AG04450 (cell line): Measurements from ENCODE around the gene SPINK9. TPM values are rescaled to one million over a fixed set of nuclear protein-coding genes. Genes with fewer than 3 reads are reported as not detected.
A peak's percentile ranks its signal among the peaks of the same experiment; 100 is the strongest.

ENCODE experiments used
- CTCF ChIA-PET: fragments of 300-600, 350-600 bp; formaldehyde crosslinking; extraction: SDS; loops from one replicate; lab custom pipeline; 2022; ENCODE audit warnings: antibody characterized with exemption, inconsistent platforms; lab: Charles Lee
- POLR2A ChIA-PET: fragments of 350-600 bp; formaldehyde crosslinking; extraction: SDS; loops from one replicate; lab custom pipeline; 2021; ENCODE audit warnings: antibody characterized with exemption, inconsistent platforms; lab: Yijun Ruan, JAX
- DNase-seq: peaks from one replicate; pipeline ENCODE4 v3.0.0-alpha.2; 2011; ENCODE audit warnings: low read depth, low spot score
- H3K27ac ChIP-seq: one replicate; pipeline ENCODE4 v1.5.1; 2012; ENCODE audit warnings: low read depth, low read length, control low read depth
- H3K27me3 ChIP-seq: one replicate; pipeline ENCODE4 v1.6.0; 2012; ENCODE audit warnings: low read length; ENCODE audit not compliant: control insufficient read depth, insufficient read depth
- H3K4me3 ChIP-seq: 2 replicates; pipeline ENCODE4 v1.5.1; 2011; ENCODE audit warnings: mild to moderate bottlenecking, low read depth, low read length, control low read depth
- H3K9me3 ChIP-seq: 2 replicates; pipeline ENCODE4 v1.5.1; 2012; ENCODE audit warnings: low read length; ENCODE audit not compliant: control insufficient read depth, insufficient read depth
- CTCF ChIP-seq: IDR thresholded peaks from 2 replicates; pipeline ENCODE4 v1.5.1; 2011; ENCODE audit warnings: low read depth, low read length, control low read depth, inconsistent platforms
- polyA plus RNA-seq: library from polyadenylated mRNA; depleted of rRNA; stranded (reverse); fragments of >200 nt; gene quantifications from 2 replicates; pipeline ENCODE4 v1.2.3, GENCODE V29; 2011

The SPINK9 gene
- polyA plus RNA-seq, 1 experiment = not detected

GRCh38 chr5:148384380-148384737 is 49.0 kb downstream of the SPINK9 start:
- DNase-seq = no peak
- Histone ChIP-seq H3K4me3 (peak overlapping the region; percentile 78), H3K27ac (peak overlapping the region; percentile 90), H3K9me3 (no peaks in the 10 kb centered on the region), H3K27me3 (no peaks in the 10 kb centered on the region)
- no peak for TF ChIP-seq CTCF
- ChIA-PET POLR2A (no interaction called here), CTCF (interaction anchor here (1.6 to 5.1 kb wide), 2 partner anchors 10 to 347 kb away, joined by 11 to 28 read pairs; no protein-coding TSS in a partner anchor)

GRCh38 chr5:148385094-148385493 is 49.7 kb downstream of the SPINK9 start:
- no peak for TF ChIP-seq CTCF
- POLR2A ChIA-PET = no interaction called here
- peak overlapping the region; percentile 78 for H3K4me3 ChIP-seq
- H3K27ac ChIP-seq = no peak overlapping the region
- no peaks in the 10 kb centered on the region for H3K9me3 ChIP-seq
- CTCF ChIA-PET = interaction anchor here (1.2 to 5.1 kb wide), 3 partner anchors 10 to 346 kb away, joined by 4 to 28 read pairs (median 11); no protein-coding TSS in a partner anchor
- DNase-seq = no peak
- H3K27me3 ChIP-seq = no peaks in the 10 kb centered on the region

GRCh38 chr5:148386041-148386440 is 50.7 kb downstream of the SPINK9 start:
- no peaks in the 10 kb centered on the region for H3K27me3 ChIP-seq
- H3K27ac ChIP-seq = no peak overlapping the region
- no peak overlapping the region for H3K4me3 ChIP-seq
- no peak for TF ChIP-seq CTCF
- no peaks in the 10 kb centered on the region for H3K9me3 ChIP-seq
- ChIA-PET CTCF (interaction anchor here (1.2 to 5.1 kb wide), 2 partner anchors 11 to 345 kb away, joined by 4 to 28 read pairs; no protein-coding TSS in a partner anchor), POLR2A (no interaction called here)
- no peak for DNase-seq

- ChIA-PET POLR2A (interaction anchor here (0.7 to 1.5 kb wide), 3 partner anchors 14 to 728 kb away, joined by 6 to 8 read pairs (median 8); no protein-coding TSS in a partner anchor), CTCF (interaction anchor here (0.8 to 5.1 kb wide), 2 partner anchors 201 to 344 kb away, joined by 3 to 28 read pairs; no protein-coding TSS in a partner anchor)
- Histone ChIP-seq H3K9me3 (no peaks in the 10 kb centered on the region), H3K27me3 (no peaks in the 10 kb centered on the region), H3K27ac (no peak overlapping the region), H3K4me3 (no peak overlapping the region)
- DNase-seq = peak; percentile 70
- TF ChIP-seq CTCF = no peak
These were observed 52.0 kb downstream of the SPINK9 start for GRCh38 chr5:148387325-148387724.

- DNase-seq = no peak
- H3K27me3 ChIP-seq = no peaks in the 10 kb centered on the region
- no peak for TF ChIP-seq CTCF
- ChIA-PET POLR2A (no interaction called here), CTCF (interaction anchor here (0.7 to 5.1 kb wide), 4 partner anchors 14 to 342 kb away, joined by 3 to 28 read pairs (median 4); no protein-coding TSS in a partner anchor)
- H3K9me3 ChIP-seq = no peaks in the 10 kb centered on the region
- no peak overlapping the region for H3K27ac ChIP-seq
- no peak overlapping the region for H3K4me3 ChIP-seq
These were observed 53.3 kb downstream of the SPINK9 start for GRCh38 chr5:148388696-148389095.
